ENCODE measurements around the gene SFXN1. TPM values are rescaled to one million over a fixed set of nuclear protein-coding genes. Genes with fewer than 3 reads are reported as not detected.
A peak's percentile ranks its signal among the peaks of the same experiment; 100 is the strongest.

Gene SFXN1
- total and polyA plus RNA-seq, 2 donors from 2014 or later, result 33.4 to 35.4 TPM

DNA sequence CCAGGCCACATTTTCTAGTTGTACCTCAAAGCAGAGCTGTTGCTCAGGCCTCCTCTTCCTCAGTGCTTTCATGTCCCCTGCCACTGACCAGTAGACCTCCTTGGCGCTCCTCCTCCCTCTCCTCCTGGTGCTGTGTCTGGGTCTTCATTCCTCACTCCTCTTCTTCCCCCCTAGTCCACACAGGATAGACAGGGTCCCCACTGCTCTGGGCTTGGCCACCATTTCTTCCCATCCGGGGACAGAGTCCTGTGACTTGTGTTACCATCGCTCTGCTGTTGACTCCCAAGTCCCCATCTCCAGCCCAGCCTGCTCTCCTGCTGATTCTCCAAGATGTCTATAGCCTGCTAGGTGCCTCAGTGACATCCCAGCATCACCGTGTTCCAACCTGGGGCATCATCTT lies 91.3 kb downstream of the SFXN1 start:
- no peak for DNase-seq
- H3K9me3 ChIP-seq (ENCODE audit: control insufficient read depth in 2 of 3, insufficient read depth in 1 of 3, low read length in 3 of 3), result no peaks in the 10 kb centered on the region
- intact Hi-C loops (cut with DNase I), result no loop called here
- FAIRE-seq, result no peak
- H3K27me3 ChIP-seq (ENCODE audit: control insufficient read depth, insufficient read depth, low read length), result no peaks in the 10 kb centered on the region
- no peaks in the 10 kb centered on the region for H3K36me3 ChIP-seq (ENCODE audit: control insufficient read depth in 2 of 3, insufficient read depth in 3 of 3, low read length in 3 of 3)
- H3K9ac ChIP-seq (ENCODE audit: low read length in 3 of 3), result no peak overlapping the region
- no peaks in the 10 kb centered on the region for H3K4me1 ChIP-seq (ENCODE audit: control insufficient read depth in 2 of 3, insufficient read depth in 2 of 3, low read depth in 1 of 3, low read length in 3 of 3)
- H3K27ac ChIP-seq (ENCODE audit: low read depth in 2 of 2, low read length in 2 of 2), result no peak overlapping the region
- H3K4me3 ChIP-seq (ENCODE audit: low read length in 3 of 3), result no peak overlapping the region
- TF ChIP-seq, protein P1, sequence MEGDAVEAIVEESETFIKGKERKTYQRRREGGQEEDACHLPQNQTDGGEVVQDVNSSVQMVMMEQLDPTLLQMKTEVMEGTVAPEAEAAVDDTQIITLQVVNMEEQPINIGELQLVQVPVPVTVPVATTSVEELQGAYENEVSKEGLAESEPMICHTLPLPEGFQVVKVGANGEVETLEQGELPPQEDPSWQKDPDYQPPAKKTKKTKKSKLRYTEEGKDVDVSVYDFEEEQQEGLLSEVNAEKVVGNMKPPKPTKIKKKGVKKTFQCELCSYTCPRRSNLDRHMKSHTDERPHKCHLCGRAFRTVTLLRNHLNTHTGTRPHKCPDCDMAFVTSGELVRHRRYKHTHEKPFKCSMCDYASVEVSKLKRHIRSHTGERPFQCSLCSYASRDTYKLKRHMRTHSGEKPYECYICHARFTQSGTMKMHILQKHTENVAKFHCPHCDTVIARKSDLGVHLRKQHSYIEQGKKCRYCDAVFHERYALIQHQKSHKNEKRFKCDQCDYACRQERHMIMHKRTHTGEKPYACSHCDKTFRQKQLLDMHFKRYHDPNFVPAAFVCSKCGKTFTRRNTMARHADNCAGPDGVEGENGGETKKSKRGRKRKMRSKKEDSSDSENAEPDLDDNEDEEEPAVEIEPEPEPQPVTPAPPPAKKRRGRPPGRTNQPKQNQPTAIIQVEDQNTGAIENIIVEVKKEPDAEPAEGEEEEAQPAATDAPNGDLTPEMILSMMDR (IDR thresholded peaks at IDR 0.05; ENCODE audit: borderline replicate concordance, extremely low read depth, insufficient read depth), result no peak

DNA sequence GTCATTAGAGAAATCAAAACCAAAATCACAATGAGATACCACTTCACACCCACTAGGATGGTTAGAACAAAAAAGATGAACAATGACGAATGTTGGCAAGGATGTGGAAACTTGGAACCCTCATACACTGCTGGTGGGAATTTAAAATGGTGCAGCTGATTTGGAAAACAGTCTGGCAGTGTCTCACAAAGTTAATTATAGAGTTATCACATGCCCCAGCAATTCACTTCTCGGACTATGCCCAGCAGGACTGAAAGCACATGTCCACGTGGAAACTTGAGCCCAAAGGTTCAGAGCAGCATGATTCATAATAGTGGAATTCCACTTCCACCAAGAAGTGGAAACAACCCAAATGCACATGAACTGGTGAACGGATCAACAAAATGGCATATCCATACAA lies 94.5 kb downstream of the SFXN1 start:
- H3K4me3 ChIP-seq (ENCODE audit: low read length in 3 of 3), result no peak overlapping the region
- TF ChIP-seq, protein P1 (IDR thresholded peaks at IDR 0.05; ENCODE audit: borderline replicate concordance, extremely low read depth, insufficient read depth), result no peak
- no peaks in the 10 kb centered on the region for H3K27me3 ChIP-seq (ENCODE audit: control insufficient read depth, insufficient read depth, low read length)
- FAIRE-seq (peak; percentile 37), DNase-seq (no peak)
- intact Hi-C loops (cut with DNase I), result no loop called here
- H3K4me1 ChIP-seq (ENCODE audit: control insufficient read depth in 2 of 3, insufficient read depth in 2 of 3, low read depth in 1 of 3, low read length in 3 of 3), result no peaks in the 10 kb centered on the region
- H3K36me3 ChIP-seq (ENCODE audit: control insufficient read depth in 2 of 3, insufficient read depth in 3 of 3, low read length in 3 of 3), result no peaks in the 10 kb centered on the region
- H3K9me3 ChIP-seq (ENCODE audit: control insufficient read depth in 2 of 3, insufficient read depth in 1 of 3, low read length in 3 of 3), result no peaks in the 10 kb centered on the region
- no peak overlapping the region for H3K9ac ChIP-seq (ENCODE audit: low read length in 3 of 3)
- peak overlapping the region in 1 of 2 donors; percentile 14 for H3K27ac ChIP-seq (ENCODE audit: low read depth in 2 of 2, low read length in 2 of 2)

DNA sequence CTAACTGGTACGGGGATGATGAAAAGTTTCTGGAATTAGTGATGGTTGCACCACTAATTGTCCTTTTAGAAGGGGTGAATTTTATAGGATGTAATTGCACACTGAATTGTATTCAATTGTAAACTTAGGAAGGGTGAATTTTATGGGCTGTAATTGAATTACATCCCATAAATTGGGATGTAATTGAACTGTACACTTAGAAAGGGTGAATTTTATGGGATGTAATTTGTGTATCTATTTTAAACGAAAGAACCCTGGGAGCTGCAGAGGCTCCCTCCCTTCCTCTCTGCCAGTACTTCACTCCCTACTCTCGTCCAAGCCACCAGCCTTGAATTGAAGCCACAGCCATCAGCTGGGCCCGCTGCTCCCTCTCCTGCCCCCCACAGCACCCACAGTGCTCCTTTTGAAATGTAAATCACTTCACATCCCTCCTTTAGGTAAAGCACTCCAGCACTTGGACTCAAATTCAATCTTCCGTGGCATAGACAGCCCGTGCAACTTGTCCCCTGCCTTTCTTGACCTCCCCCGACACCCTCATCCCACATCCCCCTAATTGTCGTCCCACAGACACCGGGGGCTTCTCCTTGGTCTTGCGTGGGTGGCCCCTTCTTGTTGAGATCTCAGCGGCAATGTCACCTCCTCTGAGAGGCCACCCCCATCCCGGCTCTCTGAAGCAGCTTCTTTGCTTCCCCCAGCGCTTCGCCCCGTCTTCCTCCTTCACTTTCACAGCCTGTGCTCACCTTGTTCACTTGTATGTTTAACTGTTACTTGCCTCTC lies 95.3 kb downstream of the SFXN1 start:
- no peak overlapping the region for H3K4me3 ChIP-seq (ENCODE audit: low read length in 3 of 3)
- H3K36me3 ChIP-seq (ENCODE audit: control insufficient read depth in 2 of 3, insufficient read depth in 3 of 3, low read length in 3 of 3), result no peaks in the 10 kb centered on the region
- H3K9ac ChIP-seq (ENCODE audit: low read length in 3 of 3), result no peak overlapping the region
- H3K9me3 ChIP-seq (ENCODE audit: control insufficient read depth in 2 of 3, insufficient read depth in 1 of 3, low read length in 3 of 3), result no peaks in the 10 kb centered on the region
- H3K4me1 ChIP-seq (ENCODE audit: control insufficient read depth in 2 of 3, insufficient read depth in 2 of 3, low read depth in 1 of 3, low read length in 3 of 3), result no peaks in the 10 kb centered on the region
- DNase-seq, result no peak
- intact Hi-C loops (cut with DNase I), result no loop called here
- peak overlapping the region in 1 of 2 donors; percentile 20 for H3K27ac ChIP-seq (ENCODE audit: low read depth in 2 of 2, low read length in 2 of 2)
- FAIRE-seq, result no peak
- TF ChIP-seq, protein P1 (IDR thresholded peaks at IDR 0.05; ENCODE audit: borderline replicate concordance, extremely low read depth, insufficient read depth), result no peak
- no peaks in the 10 kb centered on the region for H3K27me3 ChIP-seq (ENCODE audit: control insufficient read depth, insufficient read depth, low read length)
